ENCODE measurements around the gene SYT1.

Gene SYT1

GRCh38 chr12:78898416-78898815 lies 33.8 kb downstream of the SYT1 start:
- peak in 1 of 2 experiments; percentile 49 for DNase-seq

GRCh38 chr12:78914859-78915331 lies 50.3 kb downstream of the SYT1 start:
- DNase-seq = no peak

GRCh38 chr12:78916845-78917480 lies 52.4 kb downstream of the SYT1 start:
- DNase-seq = no peak

GRCh38 chr12:78917513-78917912 lies 52.9 kb downstream of the SYT1 start:
- DNase-seq = no peak

GRCh38 chr12:78918268-78918667 lies 53.7 kb downstream of the SYT1 start:
- no peak for DNase-seq

GRCh38 chr12:78928200-78929074 lies 63.9 kb downstream of the SYT1 start:
- no peak for DNase-seq

DNA sequence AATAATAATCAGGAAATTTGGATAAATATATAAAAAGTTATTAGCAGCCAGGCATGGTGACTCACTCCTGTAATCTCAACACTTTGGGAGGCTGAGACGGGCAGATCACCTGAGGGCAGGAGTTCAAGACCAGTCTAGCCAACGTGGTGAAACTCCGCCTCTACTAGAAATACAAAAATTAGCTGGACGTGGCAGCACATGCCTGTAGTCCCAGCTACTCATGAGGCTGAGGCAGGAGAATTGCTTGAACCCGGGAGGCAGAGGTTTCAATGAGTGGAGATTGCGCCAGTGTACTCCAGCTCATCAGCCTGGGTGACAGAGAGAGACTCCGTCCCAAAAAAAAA lies 64.5 kb downstream of the SYT1 start:
- no peak for DNase-seq

DNA sequence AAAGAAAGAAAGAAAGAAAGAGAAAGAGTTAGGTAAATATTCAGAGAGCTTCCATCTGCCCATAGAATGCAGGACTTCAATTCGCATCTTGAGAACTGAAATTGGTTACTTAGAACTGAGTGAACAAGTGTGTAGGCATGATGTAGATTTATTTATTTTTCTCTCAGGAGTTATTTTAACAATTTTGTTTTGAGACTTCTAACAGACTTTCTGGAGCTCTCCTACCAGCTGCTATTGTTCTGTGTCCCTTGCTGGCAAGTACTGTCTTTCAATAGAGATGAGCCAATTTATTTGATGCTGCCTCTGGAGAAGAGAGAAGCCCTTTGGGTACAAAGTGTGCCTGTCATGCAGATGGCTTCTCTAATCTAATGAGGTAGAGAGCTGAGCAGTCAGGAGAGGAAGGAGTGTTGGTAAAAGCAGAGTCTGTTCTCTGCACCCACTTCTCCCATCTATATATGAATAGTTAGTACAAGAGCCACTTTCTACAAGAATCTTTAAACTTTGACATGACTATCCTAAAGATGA lies 67.0 kb downstream of the SYT1 start:
- peak in 1 of 2 experiments; percentile 29 for DNase-seq

GRCh38 chr12:78933014-78933413 lies 68.4 kb downstream of the SYT1 start:
- DNase-seq = no peak

DNA sequence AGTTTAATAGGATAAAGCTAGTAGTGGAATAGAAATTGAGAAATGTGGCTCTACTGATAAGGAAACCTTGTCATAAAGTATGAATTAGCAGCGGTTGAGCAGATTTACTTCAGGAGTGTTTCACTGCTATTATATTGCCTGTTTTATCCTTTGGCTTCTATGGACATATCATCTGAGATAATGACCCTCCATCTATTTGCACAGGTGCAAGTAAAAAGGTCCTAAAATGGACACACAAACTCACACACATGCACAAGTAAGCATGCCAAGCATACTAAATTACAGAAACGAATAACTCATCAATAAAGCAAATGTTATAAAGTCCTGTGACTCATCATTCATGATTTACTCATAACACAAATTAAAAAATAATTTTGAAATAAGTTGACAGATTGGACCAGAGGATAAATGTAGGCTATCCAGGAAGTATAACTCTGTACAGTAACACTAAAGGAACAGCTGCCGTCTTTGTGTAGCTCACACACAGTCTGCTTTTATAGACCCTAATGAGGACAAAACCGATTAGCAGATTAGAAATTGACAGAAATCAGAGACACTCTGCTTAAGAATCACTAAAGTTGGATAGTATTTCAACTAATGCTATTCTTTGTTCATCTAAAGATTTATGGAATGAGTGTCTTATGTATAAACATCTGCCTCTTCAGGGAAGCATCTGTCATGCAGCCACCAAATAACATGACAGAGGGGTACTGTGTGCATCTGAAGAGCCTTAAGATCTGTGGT lies 73.9 kb downstream of the SYT1 start:
- DNase-seq = peak; percentile 97 to 98

- DNase-seq = no peak
These were observed 85.0 kb downstream of the SYT1 start for GRCh38 chr12:78949532-78949931.

DNA sequence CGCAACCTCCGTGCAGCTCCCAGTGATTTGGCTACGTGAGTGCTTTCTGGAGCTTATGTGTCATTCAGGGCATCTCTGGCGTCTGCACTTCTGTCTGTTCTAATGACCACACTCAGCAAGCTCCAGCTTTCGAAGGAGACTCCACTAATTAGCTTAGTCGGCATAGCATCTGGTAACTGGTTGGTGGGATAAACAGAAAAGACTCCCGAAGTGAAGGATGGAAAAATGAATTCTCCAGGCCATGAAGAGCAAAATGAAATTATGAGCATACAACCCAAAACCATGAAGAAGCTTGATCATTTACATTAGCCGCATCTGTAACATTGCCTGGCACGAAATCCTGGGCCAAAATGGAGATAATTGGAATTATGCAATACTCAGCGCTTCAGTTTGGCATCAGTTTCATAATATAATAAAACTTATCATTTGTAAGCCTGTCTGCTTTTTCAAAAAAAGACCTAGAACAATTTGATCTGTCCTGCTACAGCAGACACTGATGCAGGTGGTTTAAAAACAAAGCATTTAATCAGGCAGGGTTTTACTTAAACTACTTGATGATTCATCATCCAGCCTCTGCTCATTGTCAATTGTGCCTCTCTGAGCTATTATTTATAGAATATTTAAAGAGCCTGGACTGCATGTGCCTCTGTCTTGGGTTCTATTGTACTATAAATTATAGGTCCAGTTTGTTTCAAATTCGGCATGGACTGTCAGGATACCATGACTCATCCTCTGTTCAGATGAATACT lies 87.4 kb downstream of the SYT1 start:
- peak; percentile 98 for DNase-seq

DNA sequence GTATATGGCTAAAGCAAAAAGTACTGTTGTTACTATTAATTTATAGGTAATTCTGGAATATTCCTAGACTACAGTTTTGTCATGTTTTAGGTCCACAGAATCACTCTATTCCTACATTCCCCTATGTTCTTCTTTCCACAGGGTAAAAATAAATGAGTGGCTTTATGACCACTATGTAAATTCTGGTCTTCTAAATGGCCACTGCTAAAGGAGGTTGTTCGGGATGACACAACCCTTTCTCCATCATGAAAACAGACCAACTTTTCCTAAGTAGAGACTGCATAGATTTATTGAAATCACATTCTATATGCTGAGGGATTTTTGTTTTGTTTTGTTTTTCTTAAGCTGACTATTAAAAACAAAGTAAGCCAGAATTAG lies 88.0 kb downstream of the SYT1 start:
- no peak for DNase-seq

GRCh38 chr12:78958941-78959340 lies 94.4 kb downstream of the SYT1 start:
- DNase-seq = no peak

DNA sequence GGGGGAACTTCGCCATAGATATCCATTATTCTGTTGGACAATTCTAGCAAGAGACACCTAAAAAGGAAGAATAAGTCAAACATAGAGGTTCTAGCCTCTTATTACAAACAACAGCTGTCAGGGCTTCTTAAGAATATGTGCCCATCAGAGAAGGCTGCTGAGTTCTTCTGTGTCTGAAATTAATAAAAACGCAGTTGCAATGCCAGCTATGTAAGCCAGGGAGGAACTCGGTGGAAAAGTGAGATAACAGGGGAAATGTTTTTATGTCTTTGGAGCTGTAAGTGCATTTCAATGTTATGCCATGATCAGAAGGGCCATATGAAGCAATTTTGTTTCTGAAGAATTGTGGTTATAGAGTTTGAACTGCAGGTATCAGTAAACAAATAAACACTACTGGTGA lies 95.0 kb downstream of the SYT1 start:
- peak in 1 of 2 experiments; percentile 72 for DNase-seq

DNA sequence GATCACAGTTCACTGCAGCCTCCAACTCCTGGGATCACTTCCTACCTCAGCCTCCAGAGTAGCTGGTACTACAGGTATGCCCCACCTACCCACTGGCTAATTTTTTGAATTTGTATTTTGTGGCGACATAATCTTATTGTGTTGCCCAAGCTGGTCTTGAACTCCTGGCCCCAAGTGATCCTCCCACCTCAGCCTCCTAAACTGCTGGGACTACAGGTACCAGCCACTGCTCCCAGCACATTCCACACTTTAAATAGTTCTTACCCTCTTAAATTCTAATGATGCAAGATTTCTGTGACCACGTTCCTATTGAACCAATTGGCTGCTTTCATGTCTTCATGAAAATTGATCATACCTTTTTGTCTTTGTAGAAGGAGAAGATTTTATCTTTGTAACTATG lies 96.6 kb downstream of the SYT1 start:
- no peak for DNase-seq

- no peak for DNase-seq
These were observed 99.1 kb downstream of the SYT1 start for GRCh38 chr12:78963439-78964227.

- no peak for DNase-seq
These were observed 99.9 kb downstream of the SYT1 start for GRCh38 chr12:78964521-78964920.

DNA sequence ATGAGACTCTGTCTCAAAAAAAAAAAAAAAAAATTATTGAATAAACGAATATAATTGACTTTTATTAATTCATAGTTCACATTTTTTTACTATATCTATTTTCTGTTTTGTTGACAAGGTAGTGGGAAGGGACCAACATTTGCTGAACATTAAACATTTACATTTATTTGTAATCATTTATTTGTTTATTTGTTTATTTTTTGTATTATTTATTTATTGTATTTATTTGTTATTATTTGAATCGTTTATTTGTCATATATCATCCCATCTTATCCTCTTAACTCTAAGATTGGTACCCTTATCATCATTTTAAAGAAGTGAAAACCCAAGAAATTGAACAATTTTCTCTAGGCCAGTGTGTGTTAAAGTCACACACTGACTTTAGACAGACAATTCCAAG lies 101.5 kb downstream of the SYT1 start:
- DNase-seq = no peak

- DNase-seq = no peak
These were observed 102.4 kb downstream of the SYT1 start for GRCh38 chr12:78966926-78967325.

DNA sequence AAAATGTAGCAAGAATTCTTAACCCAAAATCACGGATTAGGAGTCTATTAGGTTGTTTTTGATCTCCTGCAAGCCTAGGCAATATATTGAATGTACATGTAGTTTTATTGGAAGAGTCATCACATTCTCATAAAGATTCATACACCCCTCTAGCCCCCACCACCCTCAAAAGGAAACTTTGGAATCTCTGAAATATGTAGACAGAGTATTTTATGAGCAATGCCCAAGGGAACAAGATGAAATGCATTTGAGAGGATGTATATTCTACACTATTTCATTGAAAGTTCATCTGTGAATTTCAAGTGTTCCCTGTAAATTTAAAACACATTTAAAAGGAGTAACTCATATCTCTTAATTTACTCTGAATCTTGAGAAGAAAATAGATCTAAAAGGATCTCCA lies 103.7 kb downstream of the SYT1 start:
- DNase-seq = no peak

DNA sequence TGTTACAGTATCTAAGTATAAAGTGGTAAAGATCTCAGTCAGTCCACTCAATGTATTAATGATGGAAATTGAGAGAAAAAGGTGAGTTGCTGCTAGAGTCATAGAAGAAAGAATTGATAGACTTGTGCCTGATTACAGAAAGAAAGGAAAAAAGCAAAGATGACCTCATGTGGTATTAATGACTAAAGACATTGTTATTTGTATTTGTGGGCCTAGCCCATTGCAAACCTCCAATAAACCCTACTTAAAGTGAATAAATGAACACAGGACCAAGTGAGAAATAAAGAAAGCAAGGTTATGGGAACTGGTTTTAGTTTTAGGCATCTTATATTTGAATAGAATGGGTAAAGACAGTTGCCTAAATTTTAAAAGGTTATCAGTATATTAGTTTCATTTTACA lies 105.5 kb downstream of the SYT1 start:
- DNase-seq = no peak

All from NCI-H524 (cell line).